Ishikawa (cell line): ENCODE data around the gene FARS2.

Source experiments
- CEBPB ChIP-seq: IDR thresholded peaks from 2 replicates; pipeline ENCODE4 v1.6.1; 2012
- CREB1 ChIP-seq: IDR thresholded peaks from 2 replicates; pipeline ENCODE4 v1.6.1; 2012; ENCODE audit warnings: low read depth
- EP300 ChIP-seq: IDR thresholded peaks from 2 replicates; pipeline ENCODE4 v1.6.1; 2012; ENCODE audit warnings: borderline replicate concordance
- MAX ChIP-seq: IDR thresholded peaks from 2 replicates; pipeline ENCODE4 v1.6.1; 2012
- NFIC ChIP-seq: IDR thresholded peaks from 2 replicates; pipeline ENCODE4 v1.6.1; 2012
- RAD21 ChIP-seq: IDR thresholded peaks from 2 replicates; pipeline ENCODE4 v1.6.1; 2012; ENCODE audit warnings: low read depth
- REST ChIP-seq: IDR thresholded peaks from 2 replicates; pipeline ENCODE4 v1.6.1; 2012; ENCODE audit warnings: low read depth, mild to moderate bottlenecking
- TCF12 ChIP-seq: IDR thresholded peaks from 2 replicates; pipeline ENCODE4 v1.6.1; 2012; ENCODE audit warnings: low read depth
- USF1 ChIP-seq: IDR thresholded peaks from 2 replicates; pipeline ENCODE4 v1.6.1; 2012

- no peak for TF ChIP-seq REST
- TF ChIP-seq NFIC: no peak
- no peak for TF ChIP-seq RAD21
- no peak for TF ChIP-seq CREB1
- TF ChIP-seq USF1: no peak
- TF ChIP-seq TCF12: no peak
- no peak for TF ChIP-seq EP300
- no peak for TF ChIP-seq MAX
- no peak for TF ChIP-seq CEBPB
These were observed 467.2 kb downstream of the FARS2 start for GRCh38 chr6:5728351-5729079.
